ENCODE data around the gene VPS4B.

Gene VPS4B

DNA sequence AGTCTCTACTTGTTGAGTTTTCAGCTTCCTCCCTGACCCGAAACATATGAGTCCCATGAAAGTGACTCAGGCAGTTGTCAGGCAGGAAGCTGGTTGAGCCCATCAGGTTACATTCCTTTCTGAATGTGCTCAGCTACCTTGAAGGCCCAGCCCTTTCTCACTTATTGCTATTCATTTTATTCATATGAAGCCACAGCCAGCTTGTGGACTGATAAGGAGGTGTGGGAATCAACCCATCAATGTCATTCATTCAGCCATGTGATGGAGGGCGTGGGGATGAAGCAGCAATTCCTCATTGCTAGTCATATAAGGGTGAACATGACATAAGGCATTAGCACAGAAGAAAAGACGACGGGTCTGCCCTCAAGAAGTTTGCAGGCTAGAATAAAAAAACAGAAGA, 5.3 kb upstream of the VPS4B start:
- DNase-seq, result no peak

DNA sequence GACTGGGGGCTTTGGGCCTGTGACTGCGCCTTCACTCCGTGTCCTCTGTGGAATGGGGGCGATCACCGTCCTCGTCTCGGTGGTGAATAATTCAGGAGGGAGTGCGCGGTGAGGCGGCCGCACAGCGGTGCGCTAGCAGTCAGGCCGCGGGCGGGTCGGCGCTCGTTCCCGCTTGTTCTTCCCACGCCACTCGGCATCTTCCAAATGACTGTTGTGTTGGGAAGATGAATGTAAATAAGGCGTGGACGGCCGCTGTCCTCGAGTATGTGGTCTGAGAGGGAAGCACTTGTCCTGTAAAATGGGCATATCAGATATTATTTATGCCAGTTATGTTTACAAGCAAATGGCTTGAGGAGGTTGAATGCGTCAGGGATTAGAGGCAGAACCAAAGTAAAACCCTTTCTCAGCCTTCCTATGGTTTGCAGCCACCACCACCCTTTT, 608 bp upstream of the VPS4B start:
- DNase-seq, result no peak

GRCh38 chr18:63421514-63421913, 762 bp downstream of the VPS4B start:
- no peak for DNase-seq

DNA sequence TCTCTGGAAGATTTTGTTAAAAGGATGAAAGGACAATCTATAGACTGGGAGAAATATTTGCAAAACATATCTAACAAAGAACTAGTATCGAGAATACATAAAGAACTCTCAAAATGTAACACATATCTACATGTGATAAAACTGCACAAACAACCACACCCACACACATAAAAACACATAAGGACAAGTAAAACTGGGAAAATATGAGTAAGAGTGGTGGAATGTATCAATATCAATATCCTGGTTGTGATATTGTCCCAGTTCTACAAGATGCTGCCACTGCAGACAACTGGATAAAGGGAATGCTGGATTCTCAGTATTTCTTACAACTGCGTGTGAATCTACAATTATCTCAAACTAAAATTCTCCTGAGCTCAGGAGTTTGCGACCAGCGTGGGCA, 9.3 kb downstream of the VPS4B start:
- DNase-seq, result no peak

DNA sequence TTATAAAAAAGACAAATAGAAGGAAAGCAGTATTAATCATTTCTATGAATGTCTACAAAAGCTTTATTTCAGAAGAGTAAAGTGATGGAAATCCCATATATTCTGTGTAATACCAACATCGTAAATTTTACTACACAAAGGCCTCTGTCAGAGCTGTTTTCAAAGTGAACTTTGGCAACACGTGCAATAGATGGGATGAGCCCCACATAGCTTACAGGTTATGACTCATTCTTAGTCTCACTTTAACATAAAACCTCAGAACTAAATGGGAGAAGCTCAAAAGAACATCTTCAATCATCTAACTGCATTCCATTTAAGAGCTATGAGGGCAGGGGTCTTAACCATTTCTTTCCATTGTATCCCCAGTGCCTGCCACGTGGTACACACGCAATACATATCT, 11.5 kb downstream of the VPS4B start:
- DNase-seq, result no peak

GRCh38 chr18:63409301-63409700, 13.0 kb downstream of the VPS4B start:
- no peak for DNase-seq

- DNase-seq, result no peak
Observed at GRCh38 chr18:63407734-63408133, 14.5 kb downstream of the VPS4B start.

DNA sequence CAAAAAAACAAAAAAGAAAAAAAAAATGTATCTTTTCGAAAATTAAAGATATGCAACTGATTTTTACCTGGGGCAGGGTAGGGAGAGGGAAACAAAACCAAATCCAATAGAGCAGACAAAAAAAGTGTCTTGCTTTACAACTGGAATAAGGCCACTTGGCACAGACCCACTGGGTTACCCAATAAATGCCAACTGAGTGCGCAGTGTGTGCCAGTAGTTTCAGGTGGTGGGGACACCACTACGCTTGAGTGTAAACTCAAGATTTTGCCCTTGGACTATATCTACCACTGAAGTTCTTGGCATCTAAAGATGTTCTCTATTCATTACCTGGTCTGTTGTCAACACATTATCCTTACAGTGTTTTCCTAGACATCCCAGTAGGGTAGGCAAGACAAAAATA, 16.3 kb downstream of the VPS4B start:
- DNase-seq, result no peak

DNA sequence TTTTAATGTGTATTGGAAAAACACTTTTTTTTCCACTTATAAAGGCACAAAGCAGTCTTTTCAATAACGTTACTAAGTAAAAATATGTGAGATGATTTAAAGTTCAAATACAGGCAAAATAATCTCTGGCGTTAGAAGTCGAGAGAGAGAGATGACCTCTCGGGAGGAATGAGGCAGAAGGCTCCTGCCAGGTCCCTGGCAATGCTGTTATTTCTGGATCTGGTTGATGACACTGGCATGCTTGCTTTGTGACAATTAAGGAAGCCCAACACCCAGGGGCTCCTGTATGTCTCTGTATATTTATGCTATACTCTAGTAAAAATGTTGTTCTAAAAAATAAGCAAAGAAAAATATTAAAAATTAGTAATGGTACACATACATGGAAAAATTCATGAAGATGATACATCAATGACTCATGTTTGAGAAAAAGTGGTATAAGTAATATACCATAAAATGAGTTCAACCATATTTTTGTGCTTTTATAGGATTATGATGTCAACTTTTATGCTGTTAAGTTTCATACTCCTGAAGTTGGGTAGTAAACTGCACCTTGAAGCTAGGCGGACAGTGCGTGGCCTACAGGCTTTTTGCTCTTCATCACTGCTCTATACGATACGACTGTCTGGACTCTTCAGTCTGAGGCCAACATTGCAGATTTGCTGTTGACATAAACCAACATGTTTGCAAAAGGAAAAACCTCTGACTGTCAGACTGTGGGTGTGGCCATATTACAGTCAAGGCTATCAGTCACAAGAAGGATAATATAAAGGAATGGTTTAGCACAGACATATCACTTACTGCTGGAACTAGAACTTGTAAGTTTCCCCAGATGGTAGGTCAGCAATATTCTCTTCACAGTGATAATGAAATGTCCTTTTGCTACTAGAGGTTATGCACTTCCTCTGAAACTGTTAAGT, 19.8 kb downstream of the VPS4B start:
- no peak for DNase-seq

GRCh38 chr18:63399300-63399699, 23.0 kb downstream of the VPS4B start:
- DNase-seq, result no peak

- no peak for DNase-seq
Observed at GRCh38 chr18:63397349-63397748, 24.9 kb downstream of the VPS4B start.

- no peak for DNase-seq
Observed at GRCh38 chr18:63395503-63395902, 26.8 kb downstream of the VPS4B start.

DNA sequence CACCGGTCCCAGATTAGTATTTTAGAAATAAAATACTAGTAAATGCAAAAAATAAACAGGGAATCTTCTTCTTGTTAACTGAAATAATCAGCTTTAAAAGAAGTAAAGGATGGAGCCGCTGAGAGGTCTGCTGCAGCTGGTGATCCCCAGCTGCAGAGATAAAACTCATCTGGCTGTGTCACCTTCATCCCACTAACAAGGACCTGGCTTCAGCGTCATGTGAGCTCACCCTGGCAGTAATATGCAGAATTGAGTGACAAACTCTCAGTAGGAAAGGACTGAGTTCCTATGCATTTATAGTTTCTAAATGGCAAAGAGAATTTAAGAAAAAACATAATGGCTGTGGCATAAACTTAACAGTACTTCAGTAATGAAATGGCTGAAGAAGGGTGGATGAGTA, 27.3 kb downstream of the VPS4B start:
- no peak for DNase-seq

- no peak for DNase-seq
Observed at GRCh38 chr18:63387861-63388260, 34.4 kb downstream of the VPS4B start.

DNA sequence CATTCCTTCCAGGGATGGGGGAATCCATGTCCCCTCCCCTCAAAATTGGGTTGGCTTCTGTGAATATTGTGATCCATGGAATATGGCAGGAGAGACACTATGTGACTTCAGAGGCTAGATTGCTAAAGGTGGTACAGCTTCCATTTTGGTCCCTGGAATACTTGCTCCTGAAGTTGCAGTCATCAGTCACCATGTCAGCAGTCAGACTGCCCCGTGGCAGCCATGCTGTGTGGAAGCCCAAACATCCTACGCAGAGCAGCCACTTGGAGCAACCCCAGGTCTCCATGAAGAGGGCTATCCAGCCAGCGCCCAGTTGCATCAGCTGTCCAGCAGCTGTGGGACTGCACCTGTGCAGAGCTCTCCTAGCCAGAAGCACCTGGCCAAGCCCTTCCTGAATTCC, 39.4 kb downstream of the VPS4B start:
- DNase-seq, result no peak

- no peak for DNase-seq
Observed at GRCh38 chr18:63379639-63379962, 42.7 kb downstream of the VPS4B start.

GRCh38 chr18:63378919-63379638, 43.2 kb downstream of the VPS4B start:
- DNase-seq, result no peak

- DNase-seq, result no peak
Observed at GRCh38 chr18:63377275-63377980, 44.8 kb downstream of the VPS4B start.

GRCh38 chr18:63376538-63376937, 45.7 kb downstream of the VPS4B start:
- DNase-seq, result no peak

- no peak for DNase-seq
Observed at GRCh38 chr18:63374540-63374939, 47.7 kb downstream of the VPS4B start.

- DNase-seq, result no peak
Observed at GRCh38 chr18:63373161-63373560, 49.1 kb downstream of the VPS4B start.

- no peak for DNase-seq
Observed at GRCh38 chr18:63368611-63369010, 53.7 kb downstream of the VPS4B start.

GRCh38 chr18:63367053-63367953, 55.0 kb downstream of the VPS4B start, which contains the start of gene KDSR:
KDSR (minus strand) TSS chr18:63367206; CDS start chr18:63367118, 88 bp downstream.
- peak; percentile 76 to 80 for DNase-seq

Data from CD4-positive, alpha-beta T cell treated with Interleukin-4 for 1 hour (primary cell).